ENCODE data around the gene COIL.

The COIL gene

DNA sequence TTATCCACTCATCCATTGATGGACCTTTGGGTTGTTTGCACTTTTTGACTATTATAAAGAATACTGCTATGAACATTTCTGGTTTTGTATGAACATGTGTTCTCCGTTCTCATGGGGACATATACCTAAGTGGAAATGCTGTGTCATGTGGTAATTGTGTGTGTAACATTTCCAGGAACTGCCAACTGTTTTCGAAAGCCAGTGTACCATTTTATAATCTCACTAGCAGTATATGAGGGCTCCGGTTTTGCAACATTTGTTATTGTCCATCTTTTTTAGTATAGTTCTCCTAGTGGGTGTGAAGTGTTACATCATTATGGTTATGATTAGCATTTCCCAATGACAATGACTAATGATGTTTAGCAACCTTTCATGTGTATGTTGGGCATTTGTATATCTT, 41.9 kb downstream of the COIL start:
- no peaks in the 10 kb centered on the region for H3K36me3 ChIP-seq (ENCODE audit: insufficient read depth, low read length)
- H3K4me1 ChIP-seq (ENCODE audit: insufficient read depth, low read length): peaks cover 10% of the 10 kb centered on the region
- H2AFZ ChIP-seq (ENCODE audit: low read depth, low read length): no peak overlapping the region
- peaks cover 9% of the 10 kb centered on the region for H3K79me2 ChIP-seq (ENCODE audit: insufficient read depth, low read length)
- DNase-seq (no peak), ATAC-seq (ENCODE audit: insufficient read depth, low read depth) (no peak)
- no peaks in the 10 kb centered on the region for H3K27me3 ChIP-seq (ENCODE audit: insufficient read depth, low read length, poor library complexity)
- H3K9ac ChIP-seq (ENCODE audit: low read depth, low read length): no peak overlapping the region
- H3K4me3 ChIP-seq (ENCODE audit: low read depth in 1 of 2, low read length in 2 of 2): no peak overlapping the region
- no peaks in the 10 kb centered on the region for H4K20me1 ChIP-seq (ENCODE audit: insufficient read depth, low read length)
- no peak for TF ChIP-seq CTCF (IDR thresholded peaks at IDR 0.05; ENCODE audit: borderline replicate concordance, extremely low read depth, low read length, poor library complexity, severe bottlenecking)
- TF ChIP-seq EZH2 (IDR thresholded peaks at IDR 0.05; ENCODE audit: borderline replicate concordance, low read depth, low read length, severe bottlenecking): no peak
- H3K4me2 ChIP-seq (ENCODE audit: insufficient read depth, low read length): no peak overlapping the region
- no peaks in the 10 kb centered on the region for H3K9me3 ChIP-seq (ENCODE audit: insufficient read depth, low read length, severe bottlenecking)
- no peak overlapping the region for H3K27ac ChIP-seq (ENCODE audit: low read length)

DNA sequence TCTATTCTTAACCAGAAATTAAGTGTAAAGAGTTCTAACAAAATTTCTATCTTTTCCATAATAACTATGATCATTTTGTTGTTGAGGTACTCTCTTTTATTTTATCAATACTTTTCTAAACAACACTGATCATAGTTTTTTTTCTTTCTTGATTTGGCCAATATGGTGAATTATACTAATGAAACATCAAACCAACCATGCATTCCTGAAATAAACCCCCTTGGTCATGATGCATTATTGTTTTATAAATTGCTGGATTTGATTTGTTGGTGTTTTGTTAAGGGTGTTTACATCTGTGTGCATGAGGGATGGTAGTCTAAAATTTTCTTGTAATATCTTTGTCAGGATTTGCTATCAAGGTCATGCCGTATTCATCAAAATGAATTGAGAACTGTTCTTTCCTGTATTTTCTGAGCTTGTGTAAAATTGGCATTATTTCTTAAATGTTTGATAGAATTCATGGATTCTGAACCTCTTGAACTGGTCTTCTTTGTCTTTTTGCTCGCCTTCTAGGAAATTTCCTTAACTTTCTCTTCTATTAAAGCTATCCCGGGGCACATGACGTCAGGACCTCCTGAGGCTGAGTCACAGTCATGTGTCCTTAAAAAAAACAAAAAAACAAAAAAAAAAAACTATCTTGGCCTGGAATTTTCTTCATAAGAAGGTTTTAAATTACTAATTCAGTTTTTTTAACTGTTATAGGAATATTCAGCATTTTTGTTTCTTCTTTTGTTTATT, 43.1 kb downstream of the COIL start:
- Histone ChIP-seq H3K4me1 (ENCODE audit: insufficient read depth, low read length) (peaks cover 18% of the 10 kb centered on the region), H3K4me3 (ENCODE audit: low read depth in 1 of 2, low read length in 2 of 2) (no peak overlapping the region), H3K9me3 (ENCODE audit: insufficient read depth, low read length, severe bottlenecking) (no peaks in the 10 kb centered on the region), H3K4me2 (ENCODE audit: insufficient read depth, low read length) (no peak overlapping the region), H3K27ac (ENCODE audit: low read length) (no peak overlapping the region), H3K27me3 (ENCODE audit: insufficient read depth, low read length, poor library complexity) (no peaks in the 10 kb centered on the region), H2AFZ (ENCODE audit: low read depth, low read length) (no peak overlapping the region), H3K79me2 (ENCODE audit: insufficient read depth, low read length) (peaks cover 21% of the 10 kb centered on the region), H3K9ac (ENCODE audit: low read depth, low read length) (no peak overlapping the region), H3K36me3 (ENCODE audit: insufficient read depth, low read length) (no peaks in the 10 kb centered on the region), H4K20me1 (ENCODE audit: insufficient read depth, low read length) (no peaks in the 10 kb centered on the region)
- no peak for ATAC-seq (ENCODE audit: insufficient read depth, low read depth)
- no peak for TF ChIP-seq CTCF (IDR thresholded peaks at IDR 0.05; ENCODE audit: borderline replicate concordance, extremely low read depth, low read length, poor library complexity, severe bottlenecking)
- TF ChIP-seq EZH2 (IDR thresholded peaks at IDR 0.05; ENCODE audit: borderline replicate concordance, low read depth, low read length, severe bottlenecking): no peak
- no peak for DNase-seq

GRCh38 chr17:56914581-56915273, 46.1 kb downstream of the COIL start:
- Histone ChIP-seq H3K36me3 (ENCODE audit: insufficient read depth, low read length) (peaks cover 12% of the 10 kb centered on the region; the same call in 1 of the 2 replicates), H3K27ac (ENCODE audit: low read length) (peak overlapping the region; percentile 82), H3K79me2 (ENCODE audit: insufficient read depth, low read length) (peaks cover 48% of the 10 kb centered on the region), H3K4me3 (ENCODE audit: low read depth in 1 of 2, low read length in 2 of 2) (peak overlapping the region; percentile 58 to 99), H3K4me2 (ENCODE audit: insufficient read depth, low read length) (peak overlapping the region; percentile 97), H3K9me3 (ENCODE audit: insufficient read depth, low read length, severe bottlenecking) (no peaks in the 10 kb centered on the region), H4K20me1 (ENCODE audit: insufficient read depth, low read length) (peaks cover 8% of the 10 kb centered on the region; the same call in 1 of the 2 replicates), H3K27me3 (ENCODE audit: insufficient read depth, low read length, poor library complexity) (no peaks in the 10 kb centered on the region), H2AFZ (ENCODE audit: low read depth, low read length) (peak overlapping the region; percentile 99), H3K9ac (ENCODE audit: low read depth, low read length) (peak overlapping the region; percentile 96), H3K4me1 (ENCODE audit: insufficient read depth, low read length) (peaks cover 47% of the 10 kb centered on the region)
- DNase-seq (peak; percentile 33), ATAC-seq (ENCODE audit: insufficient read depth, low read depth) (no peak)
- TF ChIP-seq EZH2 (IDR thresholded peaks at IDR 0.05; ENCODE audit: borderline replicate concordance, low read depth, low read length, severe bottlenecking) (no peak), CTCF (IDR thresholded peaks at IDR 0.05; ENCODE audit: borderline replicate concordance, extremely low read depth, low read length, poor library complexity, severe bottlenecking) (no peak)

Measured in DND-41 (cell line).